GM19395 (cell line): ENCODE data around the gene MVB12B.

Source experiments
- ATAC-seq: cut with Tn5 transposase; IDR thresholded peaks from one replicate; pipeline ENCODE4 v1.9.1; 2021; ENCODE audit warnings: mild to moderate bottlenecking, moderate library complexity; ENCODE audit not compliant: unreplicated experiment

The MVB12B gene

GRCh38 chr9:126500600-126501382, 174.2 kb downstream of the MVB12B start:
- ATAC-seq: no peak

GRCh38 chr9:126501383-126502331, 175.0 kb downstream of the MVB12B start:
- no peak for ATAC-seq

- ATAC-seq: no peak
Measured at GRCh38 chr9:126502417-126503332, 176.0 kb downstream of the MVB12B start.

- no peak for ATAC-seq
Measured at GRCh38 chr9:126503333-126504085, 176.9 kb downstream of the MVB12B start.

GRCh38 chr9:126504086-126504976, 177.7 kb downstream of the MVB12B start:
- no peak for ATAC-seq

- no peak for ATAC-seq
Measured at GRCh38 chr9:126504977-126505455, 178.4 kb downstream of the MVB12B start.

- ATAC-seq: no peak
Measured at GRCh38 chr9:126505697-126506346, 179.2 kb downstream of the MVB12B start.

- no peak for ATAC-seq
Measured at GRCh38 chr9:126506361-126507317, 180.0 kb downstream of the MVB12B start.

GRCh38 chr9:126507318-126508109, 180.9 kb downstream of the MVB12B start:
- no peak for ATAC-seq

- ATAC-seq: no peak
Measured at GRCh38 chr9:126508171-126508591, 181.6 kb downstream of the MVB12B start.

GRCh38 chr9:126508928-126509327, 182.3 kb downstream of the MVB12B start:
- ATAC-seq: no peak

- ATAC-seq: no peak
Measured at GRCh38 chr9:126509718-126510117, 183.1 kb downstream of the MVB12B start.

GRCh38 chr9:126510564-126510963, 183.9 kb downstream of the MVB12B start:
- ATAC-seq: no peak

- ATAC-seq: no peak
Measured at GRCh38 chr9:126511411-126511810, 184.8 kb downstream of the MVB12B start.

GRCh38 chr9:126513159-126514036, 186.8 kb downstream of the MVB12B start:
- ATAC-seq: no peak
